ENCODE data around the gene STEAP3.
"Not testable (repeated sequence)": the region's sequence is repeated elsewhere in the genome, so short reads cannot be mapped to it uniquely, and the experiment has no call there.

Gene STEAP3

GRCh38 chr2:119266091-119266589 lies 42.5 kb downstream of the STEAP3 start:
- no peak for DNase-seq

- no peak for DNase-seq
These were observed 44.0 kb downstream of the STEAP3 start for GRCh38 chr2:119267604-119268003.

- no peak for DNase-seq
These were observed 53.2 kb downstream of the STEAP3 start for GRCh38 chr2:119276864-119277263.

GRCh38 chr2:119278385-119278784 lies 54.8 kb downstream of the STEAP3 start:
- DNase-seq: not testable (repeated sequence)

- DNase-seq: no peak
These were observed 55.3 kb downstream of the STEAP3 start for GRCh38 chr2:119278946-119279345.

- DNase-seq: no peak
These were observed 56.0 kb downstream of the STEAP3 start for GRCh38 chr2:119279666-119280065.

GRCh38 chr2:119280680-119281079 lies 57.0 kb downstream of the STEAP3 start:
- no peak for DNase-seq

- no peak for DNase-seq
These were observed 58.7 kb downstream of the STEAP3 start for GRCh38 chr2:119282146-119282995.

- DNase-seq: no peak
These were observed 59.4 kb downstream of the STEAP3 start for GRCh38 chr2:119282996-119283511.

- DNase-seq: no peak
These were observed 60.3 kb downstream of the STEAP3 start for GRCh38 chr2:119283873-119284331.

- no peak for DNase-seq
These were observed 63.0 kb downstream of the STEAP3 start for GRCh38 chr2:119286661-119287060.

GRCh38 chr2:119288576-119288975 lies 64.9 kb downstream of the STEAP3 start:
- no peak for DNase-seq

- DNase-seq: no peak
These were observed 65.5 kb downstream of the STEAP3 start for GRCh38 chr2:119289093-119289492.

GRCh38 chr2:119289642-119290041 lies 66.0 kb downstream of the STEAP3 start:
- DNase-seq: no peak

- DNase-seq: peak; percentile 5
These were observed 67.4 kb downstream of the STEAP3 start for GRCh38 chr2:119290859-119291587.

GRCh38 chr2:119291588-119292167 lies 68.0 kb downstream of the STEAP3 start:
- no peak for DNase-seq

GRCh38 chr2:119292226-119292625 lies 68.6 kb downstream of the STEAP3 start:
- no peak for DNase-seq

GRCh38 chr2:119293254-119293653 lies 69.6 kb downstream of the STEAP3 start:
- DNase-seq: no peak

GRCh38 chr2:119293900-119294299 lies 70.3 kb downstream of the STEAP3 start:
- no peak for DNase-seq

GRCh38 chr2:119294671-119295070 lies 71.0 kb downstream of the STEAP3 start:
- DNase-seq: no peak

GRCh38 chr2:119295688-119296375 lies 72.2 kb downstream of the STEAP3 start:
- no peak for DNase-seq

- DNase-seq: no peak
These were observed 77.8 kb downstream of the STEAP3 start for GRCh38 chr2:119301413-119301812.

GRCh38 chr2:119304847-119305246 lies 81.2 kb downstream of the STEAP3 start:
- DNase-seq: no peak

Measured in NCI-H1048 (cell line).